ENCODE measurements around the gene ZNF862. TPM values are rescaled to one million over a fixed set of nuclear protein-coding genes. Genes with fewer than 3 reads are reported as not detected.

Gene ZNF862
- total RNA-seq, 1 donor from 2014 or later, result 22.8 TPM

- no peak for TF ChIP-seq CTCF (IDR thresholded peaks at IDR 0.05; ENCODE audit: unreplicated experiment)
- DNase-seq (ENCODE audit: low spot score, unreplicated experiment), result no peak
- H3K4me3 Mint-ChIP-seq (ENCODE audit: low read depth), result no peak overlapping the region
- no peak overlapping the region for H3K27ac Mint-ChIP-seq
- no peaks in the 10 kb centered on the region for H3K9me3 Mint-ChIP-seq (ENCODE audit: low read depth)
- H3K27me3 Mint-ChIP-seq, result peaks cover 30% of the 10 kb centered on the region
- peaks cover 5% of the 10 kb centered on the region for H3K4me1 Mint-ChIP-seq (ENCODE audit: low read depth)
- H3K36me3 Mint-ChIP-seq (ENCODE audit: insufficient read depth), result no peaks in the 10 kb centered on the region
These were observed 4.6 kb upstream of the ZNF862 start for GRCh38 chr7:149833495-149834130.

GRCh38 chr7:149834601-149835000, 3.6 kb upstream of the ZNF862 start:
- Mint-ChIP-seq H3K4me1 (ENCODE audit: low read depth) (peaks cover 11% of the 10 kb centered on the region), H3K27ac (no peak overlapping the region), H3K27me3 (peaks cover 30% of the 10 kb centered on the region), H3K4me3 (ENCODE audit: low read depth) (no peak overlapping the region), H3K9me3 (ENCODE audit: low read depth) (no peaks in the 10 kb centered on the region), H3K36me3 (ENCODE audit: insufficient read depth) (no peaks in the 10 kb centered on the region)
- no peak for TF ChIP-seq CTCF (IDR thresholded peaks at IDR 0.05; ENCODE audit: unreplicated experiment)
- no peak for DNase-seq (ENCODE audit: low spot score, unreplicated experiment)

DNA sequence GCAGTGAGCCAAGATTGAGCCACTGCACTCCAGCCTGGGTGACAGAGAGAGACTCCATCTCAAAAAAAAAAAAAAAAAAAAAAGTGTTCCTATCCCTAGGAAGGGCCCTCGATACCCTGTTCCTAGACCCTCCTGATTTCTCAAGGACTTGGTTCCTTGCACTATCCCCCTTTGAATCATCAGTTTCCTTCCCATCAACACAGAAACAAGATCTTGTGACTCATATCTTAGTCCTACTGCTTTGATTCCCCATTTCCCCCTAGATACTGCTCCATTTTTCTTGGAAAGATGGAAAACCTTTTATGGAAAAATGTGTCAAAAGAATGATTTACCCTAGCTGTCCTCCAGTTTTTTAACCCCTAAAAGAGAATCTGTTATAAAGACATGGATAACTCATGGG, 1.7 kb upstream of the ZNF862 start:
- DNase-seq (ENCODE audit: low spot score, unreplicated experiment), result no peak
- Mint-ChIP-seq H3K27me3 (peaks cover 30% of the 10 kb centered on the region), H3K9me3 (ENCODE audit: low read depth) (no peaks in the 10 kb centered on the region), H3K36me3 (ENCODE audit: insufficient read depth) (no peaks in the 10 kb centered on the region), H3K4me1 (ENCODE audit: low read depth) (peaks cover 11% of the 10 kb centered on the region), H3K4me3 (ENCODE audit: low read depth) (no peak overlapping the region), H3K27ac (no peak overlapping the region)
- no peak for TF ChIP-seq CTCF (IDR thresholded peaks at IDR 0.05; ENCODE audit: unreplicated experiment)

GRCh38 chr7:149837564-149838223, 481 bp upstream of the ZNF862 start:
- peaks cover 11% of the 10 kb centered on the region for H3K4me1 Mint-ChIP-seq (ENCODE audit: low read depth)
- H3K4me3 Mint-ChIP-seq (ENCODE audit: low read depth), result peak overlapping the region; percentile 85
- peaks cover 27% of the 10 kb centered on the region for H3K27me3 Mint-ChIP-seq
- no peaks in the 10 kb centered on the region for H3K9me3 Mint-ChIP-seq (ENCODE audit: low read depth)
- no peaks in the 10 kb centered on the region for H3K36me3 Mint-ChIP-seq (ENCODE audit: insufficient read depth)
- no peak for DNase-seq (ENCODE audit: low spot score, unreplicated experiment)
- TF ChIP-seq CTCF (IDR thresholded peaks at IDR 0.05; ENCODE audit: unreplicated experiment), result no peak
- peak overlapping the region; percentile 14 for H3K27ac Mint-ChIP-seq

DNA sequence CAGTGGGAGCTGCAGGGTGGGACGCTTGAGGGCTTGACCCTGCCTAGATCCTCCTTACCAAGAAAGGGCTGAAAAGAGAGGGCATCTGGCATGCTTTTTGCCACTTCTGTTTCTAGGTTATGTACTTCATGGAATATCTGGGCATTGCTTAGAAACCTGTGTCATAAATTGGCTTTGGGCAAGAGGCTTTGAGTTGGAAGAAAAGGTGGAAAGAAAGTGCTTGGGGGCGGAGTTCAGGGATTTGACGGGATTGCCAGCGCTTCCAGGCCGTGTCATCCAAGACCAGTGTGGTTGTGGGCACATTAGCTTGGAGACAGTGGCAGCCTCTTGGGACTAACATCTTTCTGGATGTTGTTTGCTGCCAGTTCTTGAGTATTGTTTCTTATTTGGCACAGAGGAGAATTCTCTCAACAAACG, 825 bp downstream of the ZNF862 start:
- peak overlapping the region; percentile 80 for H3K27ac Mint-ChIP-seq
- DNase-seq (ENCODE audit: low spot score, unreplicated experiment), result no peak
- H3K36me3 Mint-ChIP-seq (ENCODE audit: insufficient read depth), result no peaks in the 10 kb centered on the region
- peaks cover 27% of the 10 kb centered on the region for H3K27me3 Mint-ChIP-seq
- peaks cover 11% of the 10 kb centered on the region for H3K4me1 Mint-ChIP-seq (ENCODE audit: low read depth)
- no peak for TF ChIP-seq CTCF (IDR thresholded peaks at IDR 0.05; ENCODE audit: unreplicated experiment)
- H3K4me3 Mint-ChIP-seq (ENCODE audit: low read depth), result peak overlapping the region; percentile 85
- H3K9me3 Mint-ChIP-seq (ENCODE audit: low read depth), result no peaks in the 10 kb centered on the region

Measured in progenitor cell of endocrine pancreas (in vitro differentiated cells).